IPS DF 6.9 (cell line): Measurements from ENCODE around the gene LPP.
"Not testable (repeated sequence)": the region's sequence is repeated elsewhere in the genome, so short reads cannot be mapped to it uniquely, and the experiment has no call there.

Experiments
- DNase-seq: peaks from one replicate; pipeline ENCODE4 v3.0.0-alpha.2; 2013; ENCODE audit warnings: low read depth, low spot score
- H3K27ac ChIP-seq: one replicate; pipeline ENCODE4 v1.5.1; 2013; ENCODE audit warnings: low read length, control low read depth
- H3K27me3 ChIP-seq: 2 replicates; pipeline ENCODE4 v1.6.1; 2013; ENCODE audit warnings: mild to moderate bottlenecking, low read length; ENCODE audit not compliant: control insufficient read depth, insufficient read depth
- H3K36me3 ChIP-seq: 2 replicates; pipeline ENCODE4 v1.6.1; 2013; ENCODE audit warnings: low read length; ENCODE audit not compliant: control insufficient read depth, insufficient read depth
- H3K4me1 ChIP-seq: 2 replicates; pipeline ENCODE4 v1.6.1; 2013; ENCODE audit warnings: low read length; ENCODE audit not compliant: control insufficient read depth, insufficient read depth
- H3K4me3 ChIP-seq: 2 replicates; pipeline ENCODE4 v1.5.1; 2013; ENCODE audit warnings: mild to moderate bottlenecking, low read length
- H3K9me3 ChIP-seq: 2 replicates; pipeline ENCODE4 v1.6.1; 2013; ENCODE audit warnings: low read length, inconsistent platforms; ENCODE audit not compliant: control insufficient read depth, insufficient read depth
- WGBS: extraction: QIAGEN DNeasy Blood & Tissue Kit; methylation state at CpG from one replicate; pipeline ENCODE4 v1.1.7; 2013; ENCODE audit warnings: mixed read lengths, missing lambda C conversion rate; ENCODE audit not compliant: insufficient read length, insufficient coverage; 5-methylcytosine and 5-hydroxymethylcytosine counted together

Gene LPP

GRCh38 chr3:188700501-188700900 lies 546.5 kb downstream of the LPP start:
- no peak overlapping the region for H3K4me3 ChIP-seq
- H3K27ac ChIP-seq = no peak overlapping the region
- DNase-seq = no peak
- no peaks in the 10 kb centered on the region for H3K9me3 ChIP-seq
- H3K27me3 ChIP-seq = no peaks in the 10 kb centered on the region
- H3K36me3 ChIP-seq = no peaks in the 10 kb centered on the region
- H3K4me1 ChIP-seq = no peaks in the 10 kb centered on the region; the same call in 1 of the 2 replicates

- Histone ChIP-seq H3K4me1 (no peaks in the 10 kb centered on the region; the same call in 1 of the 2 replicates), H3K27ac (no peak overlapping the region), H3K4me3 (no peak overlapping the region), H3K9me3 (no peaks in the 10 kb centered on the region), H3K36me3 (no peaks in the 10 kb centered on the region), H3K27me3 (no peaks in the 10 kb centered on the region)
- DNase-seq = no peak
These were observed 547.0 kb downstream of the LPP start for GRCh38 chr3:188700918-188701317.

- Histone ChIP-seq H3K36me3 (no peaks in the 10 kb centered on the region), H3K4me1 (no peaks in the 10 kb centered on the region; the same call in 1 of the 2 replicates), H3K27ac (no peak overlapping the region), H3K9me3 (no peaks in the 10 kb centered on the region), H3K27me3 (no peaks in the 10 kb centered on the region), H3K4me3 (no peak overlapping the region)
- WGBS = no CpG with 5 or more reads among the region's 4 CpGs
- DNase-seq = no peak
These were observed 547.6 kb downstream of the LPP start for GRCh38 chr3:188701485-188701969.

- not testable (repeated sequence) for H3K4me3 ChIP-seq, H3K4me1 ChIP-seq, H3K36me3 ChIP-seq, H3K9me3 ChIP-seq, DNase-seq, H3K27ac ChIP-seq, H3K27me3 ChIP-seq
- no CpG with 5 or more reads among the region's 10 CpGs for WGBS
These were observed 548.1 kb downstream of the LPP start for GRCh38 chr3:188702028-188702427.

- Histone ChIP-seq H3K27ac (no peak overlapping the region), H3K27me3 (no peaks in the 10 kb centered on the region), H3K4me1 (no peaks in the 10 kb centered on the region), H3K4me3 (no peak overlapping the region), H3K9me3 (no peaks in the 10 kb centered on the region), H3K36me3 (no peaks in the 10 kb centered on the region)
- no CpG with 5 or more reads among the region's 1 CpG for WGBS
- DNase-seq = no peak
These were observed 552.2 kb downstream of the LPP start for GRCh38 chr3:188706176-188706575.

GRCh38 chr3:188706599-188706998 lies 552.6 kb downstream of the LPP start:
- WGBS = no CpG with 5 or more reads among the region's 1 CpG

GRCh38 chr3:188707381-188708288 lies 553.7 kb downstream of the LPP start:
- no peak for DNase-seq
- no CpG with 5 or more reads among the region's 12 CpGs for WGBS
- Histone ChIP-seq H3K4me3 (no peak overlapping the region), H3K27ac (no peak overlapping the region), H3K36me3 (no peaks in the 10 kb centered on the region), H3K4me1 (no peaks in the 10 kb centered on the region), H3K27me3 (no peaks in the 10 kb centered on the region), H3K9me3 (no peaks in the 10 kb centered on the region)

More at GRCh38 chr3:188706599-188706998, 552.6 kb downstream of the LPP start:
- Histone ChIP-seq H3K36me3 (no peaks in the 10 kb centered on the region), H3K27me3 (no peaks in the 10 kb centered on the region), H3K4me1 (no peaks in the 10 kb centered on the region), H3K9me3 (no peaks in the 10 kb centered on the region), H3K27ac (no peak overlapping the region), H3K4me3 (no peak overlapping the region)
- no peak for DNase-seq

GRCh38 chr3:188711881-188712247 lies 557.9 kb downstream of the LPP start:
- no CpG with 5 or more reads among the region's 3 CpGs for WGBS
- no peaks in the 10 kb centered on the region for H3K27me3 ChIP-seq
- no peak overlapping the region for H3K27ac ChIP-seq
- H3K9me3 ChIP-seq = no peaks in the 10 kb centered on the region
- H3K36me3 ChIP-seq = no peaks in the 10 kb centered on the region
- DNase-seq = no peak
- H3K4me3 ChIP-seq = no peak overlapping the region
- no peaks in the 10 kb centered on the region for H3K4me1 ChIP-seq

- no peaks in the 10 kb centered on the region for H3K36me3 ChIP-seq
- no CpG with 5 or more reads among the region's 4 CpGs for WGBS
- no peaks in the 10 kb centered on the region for H3K9me3 ChIP-seq
- no peaks in the 10 kb centered on the region for H3K4me1 ChIP-seq
- no peak for DNase-seq
- H3K27ac ChIP-seq = no peak overlapping the region
- no peak overlapping the region for H3K4me3 ChIP-seq
- H3K27me3 ChIP-seq = no peaks in the 10 kb centered on the region
These were observed 558.4 kb downstream of the LPP start for GRCh38 chr3:188712248-188712924.

- H3K27ac ChIP-seq = no peak overlapping the region
- H3K4me1 ChIP-seq = no peaks in the 10 kb centered on the region
- no peaks in the 10 kb centered on the region for H3K36me3 ChIP-seq
- no peaks in the 10 kb centered on the region for H3K27me3 ChIP-seq
- no CpG with 5 or more reads among the region's 3 CpGs for WGBS
- H3K9me3 ChIP-seq = no peaks in the 10 kb centered on the region
- DNase-seq = no peak
- no peak overlapping the region for H3K4me3 ChIP-seq
These were observed 559.0 kb downstream of the LPP start for GRCh38 chr3:188712991-188713390.
